ENCODE measurements around the gene PDXDC1. TPM values are rescaled to one million over a fixed set of nuclear protein-coding genes. Genes with fewer than 3 reads are reported as not detected.
"Not testable (repeated sequence)": the region's sequence is repeated elsewhere in the genome, so short reads cannot be mapped to it uniquely, and the experiment has no call there.

The PDXDC1 gene
- total RNA-seq, 1 donor from 2014 or later: 55.5 TPM

- H3K27me3 ChIP-seq (ENCODE audit: control insufficient read depth, insufficient read depth, low read length); DNase-seq (ENCODE audit: low read depth); H3K4me3 ChIP-seq (ENCODE audit: low read depth, low read length); H3K36me3 ChIP-seq (ENCODE audit: control insufficient read depth, insufficient read depth, low read length): not testable (repeated sequence)
These were observed 169.3 kb downstream of the PDXDC1 start for GRCh38 chr16:15144092-15144631.

- DNase-seq (ENCODE audit: low read depth); H3K4me3 ChIP-seq (ENCODE audit: low read depth, low read length): not testable (repeated sequence)
These were observed 170.1 kb downstream of the PDXDC1 start for GRCh38 chr16:15144781-15145417.

GRCh38 chr16:15145418-15146263 is 170.8 kb downstream of the PDXDC1 start:
- H3K36me3 ChIP-seq (ENCODE audit: control insufficient read depth, insufficient read depth, low read length); DNase-seq (ENCODE audit: low read depth); H3K4me3 ChIP-seq (ENCODE audit: low read depth, low read length): not testable (repeated sequence)

More at GRCh38 chr16:15144781-15145417, 170.1 kb downstream of the PDXDC1 start:
- not testable (repeated sequence) for H3K27me3 ChIP-seq (ENCODE audit: control insufficient read depth, insufficient read depth, low read length); H3K36me3 ChIP-seq (ENCODE audit: control insufficient read depth, insufficient read depth, low read length)

GRCh38 chr16:15146264-15146662 is 171.4 kb downstream of the PDXDC1 start:
- DNase-seq (ENCODE audit: low read depth); H3K36me3 ChIP-seq (ENCODE audit: control insufficient read depth, insufficient read depth, low read length); H3K4me3 ChIP-seq (ENCODE audit: low read depth, low read length); H3K27me3 ChIP-seq (ENCODE audit: control insufficient read depth, insufficient read depth, low read length): not testable (repeated sequence)

More at GRCh38 chr16:15145418-15146263, 170.8 kb downstream of the PDXDC1 start:
- not testable (repeated sequence) for H3K27me3 ChIP-seq (ENCODE audit: control insufficient read depth, insufficient read depth, low read length)

GRCh38 chr16:15148831-15149230 is 174.0 kb downstream of the PDXDC1 start:
- H3K27me3 ChIP-seq (ENCODE audit: control insufficient read depth, insufficient read depth, low read length); DNase-seq (ENCODE audit: low read depth); H3K4me3 ChIP-seq (ENCODE audit: low read depth, low read length); H3K36me3 ChIP-seq (ENCODE audit: control insufficient read depth, insufficient read depth, low read length): not testable (repeated sequence)

GRCh38 chr16:15149260-15149659 is 174.4 kb downstream of the PDXDC1 start:
- not testable (repeated sequence) for DNase-seq (ENCODE audit: low read depth); H3K4me3 ChIP-seq (ENCODE audit: low read depth, low read length); H3K27me3 ChIP-seq (ENCODE audit: control insufficient read depth, insufficient read depth, low read length); H3K36me3 ChIP-seq (ENCODE audit: control insufficient read depth, insufficient read depth, low read length)

- not testable (repeated sequence) for DNase-seq (ENCODE audit: low read depth); H3K36me3 ChIP-seq (ENCODE audit: control insufficient read depth, insufficient read depth, low read length); H3K27me3 ChIP-seq (ENCODE audit: control insufficient read depth, insufficient read depth, low read length)
- H3K4me3 ChIP-seq (ENCODE audit: low read depth, low read length): peak overlapping the region; percentile 46
These were observed 179.2 kb downstream of the PDXDC1 start for GRCh38 chr16:15154005-15154404.

- H3K27me3 ChIP-seq (ENCODE audit: control insufficient read depth, insufficient read depth, low read length); H3K36me3 ChIP-seq (ENCODE audit: control insufficient read depth, insufficient read depth, low read length): not testable (repeated sequence)
- DNase-seq (ENCODE audit: low read depth): peak; percentile 42
- peak overlapping the region; percentile 31 for H3K4me3 ChIP-seq (ENCODE audit: low read depth, low read length)
These were observed 180.1 kb downstream of the PDXDC1 start for GRCh38 chr16:15154650-15155562.

- H3K36me3 ChIP-seq (ENCODE audit: control insufficient read depth, insufficient read depth, low read length); DNase-seq (ENCODE audit: low read depth); H3K27me3 ChIP-seq (ENCODE audit: control insufficient read depth, insufficient read depth, low read length); H3K4me3 ChIP-seq (ENCODE audit: low read depth, low read length): not testable (repeated sequence)
These were observed 182.8 kb downstream of the PDXDC1 start for GRCh38 chr16:15157644-15158043.

- H3K4me3 ChIP-seq (ENCODE audit: low read depth, low read length); DNase-seq (ENCODE audit: low read depth); H3K27me3 ChIP-seq (ENCODE audit: control insufficient read depth, insufficient read depth, low read length); H3K36me3 ChIP-seq (ENCODE audit: control insufficient read depth, insufficient read depth, low read length): not testable (repeated sequence)
These were observed 184.8 kb downstream of the PDXDC1 start for GRCh38 chr16:15159671-15160070.

- not testable (repeated sequence) for H3K36me3 ChIP-seq (ENCODE audit: control insufficient read depth, insufficient read depth, low read length); DNase-seq (ENCODE audit: low read depth); H3K4me3 ChIP-seq (ENCODE audit: low read depth, low read length); H3K27me3 ChIP-seq (ENCODE audit: control insufficient read depth, insufficient read depth, low read length)
These were observed 185.7 kb downstream of the PDXDC1 start for GRCh38 chr16:15160571-15160970.

GRCh38 chr16:15163055-15163454 is 188.2 kb downstream of the PDXDC1 start:
- H3K4me3 ChIP-seq (ENCODE audit: low read depth, low read length); H3K27me3 ChIP-seq (ENCODE audit: control insufficient read depth, insufficient read depth, low read length); DNase-seq (ENCODE audit: low read depth); H3K36me3 ChIP-seq (ENCODE audit: control insufficient read depth, insufficient read depth, low read length): not testable (repeated sequence)

- H3K36me3 ChIP-seq (ENCODE audit: control insufficient read depth, insufficient read depth, low read length); DNase-seq (ENCODE audit: low read depth); H3K27me3 ChIP-seq (ENCODE audit: control insufficient read depth, insufficient read depth, low read length); H3K4me3 ChIP-seq (ENCODE audit: low read depth, low read length): not testable (repeated sequence)
These were observed 191.4 kb downstream of the PDXDC1 start for GRCh38 chr16:15166177-15166576.

- not testable (repeated sequence) for DNase-seq (ENCODE audit: low read depth); H3K27me3 ChIP-seq (ENCODE audit: control insufficient read depth, insufficient read depth, low read length); H3K36me3 ChIP-seq (ENCODE audit: control insufficient read depth, insufficient read depth, low read length); H3K4me3 ChIP-seq (ENCODE audit: low read depth, low read length)
These were observed 193.5 kb downstream of the PDXDC1 start for GRCh38 chr16:15168303-15168702.

Measured in kidney epithelial cell (primary cell).